IPS-20b (cell line): ENCODE results near the gene GSK3B.

Source experiments
- H3K27ac ChIP-seq: one replicate; pipeline ENCODE4 v1.5.1; 2013; ENCODE audit warnings: low read length
- H3K27me3 ChIP-seq: 2 replicates; pipeline ENCODE4 v1.6.1; 2013; ENCODE audit warnings: mild to moderate bottlenecking, low read length, inconsistent platforms; ENCODE audit not compliant: insufficient read depth
- H3K36me3 ChIP-seq: 2 replicates; pipeline ENCODE4 v1.6.1; 2013; ENCODE audit warnings: low read depth, mild to moderate bottlenecking, inconsistent platforms, low read length, moderate library complexity; ENCODE audit not compliant: insufficient read depth
- H3K4me1 ChIP-seq: 2 replicates; pipeline ENCODE4 v1.6.1; 2013; ENCODE audit warnings: mild to moderate bottlenecking, control low read depth, inconsistent platforms, low read length, moderate library complexity; ENCODE audit not compliant: insufficient read depth
- H3K4me3 ChIP-seq: 2 replicates; pipeline ENCODE4 v1.5.1; 2013; ENCODE audit warnings: mild to moderate bottlenecking, low read length, inconsistent platforms
- H3K9ac ChIP-seq: 2 replicates; pipeline ENCODE4 v1.6.1; 2013; ENCODE audit warnings: low read depth, mild to moderate bottlenecking, inconsistent platforms, low read length, moderate library complexity
- H3K9me3 ChIP-seq: 2 replicates; pipeline ENCODE4 v1.6.1; 2013; ENCODE audit warnings: mild to moderate bottlenecking, low read depth, low read length, inconsistent platforms; ENCODE audit not compliant: insufficient read depth

Gene GSK3B

DNA sequence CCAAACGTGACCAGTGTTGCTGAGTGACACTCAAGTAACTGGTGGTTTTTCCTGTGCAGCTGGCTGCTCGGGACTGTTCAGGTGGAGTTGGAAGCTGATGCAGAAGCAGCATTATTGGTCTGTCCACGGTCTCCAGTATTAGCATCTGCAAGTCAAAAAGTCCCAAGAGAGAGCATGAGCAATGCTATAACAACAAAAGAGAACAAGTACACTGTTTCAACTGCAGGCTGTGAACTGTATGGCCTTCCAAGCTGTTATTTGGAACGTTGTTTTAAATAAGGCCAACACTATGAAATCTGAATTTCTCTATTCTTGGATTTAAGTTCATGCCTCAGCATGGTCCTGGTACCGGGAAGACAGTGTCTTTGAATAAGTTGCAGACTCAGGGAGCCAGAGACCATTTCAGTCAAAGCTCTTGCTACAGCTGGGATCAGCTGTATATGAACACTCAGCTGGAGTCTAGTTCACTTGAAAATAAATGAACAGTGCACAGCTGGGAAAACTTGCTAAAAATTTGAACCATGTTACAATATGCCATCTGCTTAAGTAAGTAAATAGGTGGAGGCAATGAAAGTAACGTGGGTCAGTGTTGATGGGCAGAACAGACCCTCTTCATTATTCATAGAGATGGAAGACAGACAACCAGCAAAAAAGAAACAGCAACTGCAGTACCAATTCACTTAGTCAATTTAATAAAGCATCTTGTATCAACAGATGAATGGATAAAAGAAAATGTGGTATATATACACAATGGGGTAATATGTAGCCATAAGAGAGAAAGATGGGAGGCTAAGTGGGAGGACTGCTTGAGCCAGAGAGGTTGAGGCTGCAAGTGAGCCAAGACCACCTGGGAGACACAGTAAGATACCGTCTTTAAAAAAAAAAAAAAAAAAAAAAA is 267.3 kb downstream of the GSK3B start:
- no peaks in the 10 kb centered on the region for H3K9me3 ChIP-seq
- no peaks in the 10 kb centered on the region for H3K27me3 ChIP-seq
- peaks cover 6% of the 10 kb centered on the region; the same call in 1 of the 2 replicates for H3K36me3 ChIP-seq
- peaks cover 14% of the 10 kb centered on the region; the same call in 1 of the 2 replicates for H3K4me1 ChIP-seq
- no peak overlapping the region for H3K4me3 ChIP-seq
- H3K9ac ChIP-seq, result no peak overlapping the region
- H3K27ac ChIP-seq, result no peak overlapping the region

DNA sequence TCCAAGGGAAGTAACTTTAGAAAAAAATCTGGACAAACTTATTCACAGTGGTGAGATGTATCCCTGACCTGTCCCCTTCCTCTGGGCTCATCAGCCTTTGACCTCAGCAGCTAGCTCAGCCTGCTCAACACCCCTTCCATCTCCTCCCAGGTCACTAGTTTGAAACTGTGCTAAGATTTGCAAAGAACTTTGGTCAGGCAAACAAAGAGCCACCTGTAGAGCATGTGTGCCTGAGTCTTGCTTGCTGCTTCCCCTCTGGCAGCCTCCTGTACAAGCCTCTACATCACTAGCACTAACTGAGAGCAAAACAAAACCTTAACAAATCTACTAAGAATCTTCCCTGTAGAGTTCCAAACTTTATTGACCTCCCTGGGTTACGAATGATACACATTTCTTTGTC is 268.4 kb downstream of the GSK3B start:
- H3K4me1 ChIP-seq, result peaks cover 14% of the 10 kb centered on the region; the same call in 1 of the 2 replicates
- no peak overlapping the region for H3K9ac ChIP-seq
- H3K4me3 ChIP-seq, result no peak overlapping the region
- no peaks in the 10 kb centered on the region for H3K27me3 ChIP-seq
- H3K36me3 ChIP-seq, result peaks cover 6% of the 10 kb centered on the region; the same call in 1 of the 2 replicates
- no peaks in the 10 kb centered on the region for H3K9me3 ChIP-seq
- H3K27ac ChIP-seq, result no peak overlapping the region

DNA sequence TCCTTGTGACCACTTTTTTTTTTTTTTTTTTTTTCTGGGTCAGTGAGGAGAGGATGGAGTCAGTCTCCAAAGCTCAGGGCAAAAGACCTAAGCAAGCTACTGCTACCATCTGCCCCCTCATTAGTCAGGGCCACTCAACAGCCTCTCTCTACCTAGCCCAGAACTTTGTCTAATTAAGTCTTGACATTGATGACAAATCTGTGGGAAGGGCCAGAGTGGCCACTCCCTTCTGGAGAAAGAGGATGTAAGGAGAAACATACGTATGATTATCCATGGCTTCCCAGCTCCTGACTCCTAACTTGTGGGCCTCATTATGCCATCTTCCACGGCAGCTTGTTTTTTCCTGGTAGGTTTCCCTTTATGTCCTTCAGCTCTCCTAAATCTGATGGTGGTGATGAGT is 274.4 kb downstream of the GSK3B start:
- Histone ChIP-seq H3K27me3 (no peaks in the 10 kb centered on the region), H3K9me3 (no peaks in the 10 kb centered on the region), H3K4me1 (no peaks in the 10 kb centered on the region), H3K9ac (no peak overlapping the region), H3K36me3 (no peaks in the 10 kb centered on the region; the same call in 1 of the 2 replicates), H3K27ac (no peak overlapping the region), H3K4me3 (no peak overlapping the region)

DNA sequence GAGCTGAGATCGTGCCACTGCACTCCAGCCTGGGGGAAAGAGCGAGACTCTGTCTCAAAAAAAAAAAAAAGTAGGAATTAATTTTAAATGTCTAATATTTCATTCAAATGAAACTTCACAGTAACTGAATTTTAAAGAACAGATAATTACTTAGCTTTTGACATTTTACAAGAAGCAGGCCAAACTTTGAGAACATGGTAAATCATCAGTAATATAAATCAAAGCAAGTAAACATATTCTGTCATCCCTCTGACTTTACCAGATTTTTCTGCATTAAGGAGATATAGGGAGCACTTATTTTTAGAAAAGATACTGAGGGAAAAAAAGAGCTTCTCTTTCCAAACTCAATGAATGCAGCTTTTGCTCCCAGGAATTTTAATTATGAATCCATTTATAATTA is 275.3 kb downstream of the GSK3B start:
- no peak overlapping the region for H3K4me3 ChIP-seq
- no peaks in the 10 kb centered on the region for H3K36me3 ChIP-seq
- H3K4me1 ChIP-seq, result no peaks in the 10 kb centered on the region
- H3K9ac ChIP-seq, result no peak overlapping the region
- no peaks in the 10 kb centered on the region for H3K9me3 ChIP-seq
- no peaks in the 10 kb centered on the region for H3K27me3 ChIP-seq
- no peak overlapping the region for H3K27ac ChIP-seq

DNA sequence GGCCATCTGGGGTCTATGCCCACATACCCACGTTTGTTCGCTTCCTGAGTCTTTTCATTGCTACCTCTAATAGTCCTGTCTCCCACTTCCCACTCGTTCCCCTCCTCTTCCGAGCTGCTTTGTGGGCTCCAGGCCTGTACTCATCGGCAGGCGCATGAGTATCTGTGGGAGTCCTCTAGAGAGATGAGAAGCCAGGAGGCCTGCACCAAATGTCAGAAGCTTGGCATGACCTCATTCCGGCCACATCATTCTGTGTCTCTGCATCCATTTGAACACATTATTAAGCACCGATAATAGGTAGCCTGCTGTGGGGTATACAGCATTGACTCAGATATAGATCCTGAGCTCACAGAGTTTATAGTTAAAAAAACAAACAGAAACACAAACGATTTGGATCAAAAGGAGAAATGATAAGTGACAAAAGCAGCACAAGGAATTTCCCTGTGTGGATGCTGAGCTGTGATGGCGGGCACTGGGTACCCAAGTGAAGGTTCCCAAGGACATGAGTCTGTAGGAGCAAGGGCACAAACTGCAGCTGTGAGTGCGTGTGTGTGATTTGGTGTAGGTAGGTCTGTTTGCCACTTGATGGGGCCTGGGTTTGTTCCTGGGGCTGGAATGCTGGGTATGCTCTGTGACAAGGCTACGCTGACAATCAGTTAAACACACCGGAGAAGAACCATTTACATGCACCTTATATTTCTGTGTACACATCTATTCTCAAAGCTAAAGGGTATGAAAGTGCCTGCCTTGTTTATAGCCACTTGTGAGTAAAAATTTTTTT is 276.5 kb downstream of the GSK3B start:
- Histone ChIP-seq H3K9me3 (no peaks in the 10 kb centered on the region), H3K27ac (no peak overlapping the region), H3K4me1 (no peaks in the 10 kb centered on the region), H3K4me3 (no peak overlapping the region), H3K27me3 (no peaks in the 10 kb centered on the region), H3K9ac (no peak overlapping the region), H3K36me3 (no peaks in the 10 kb centered on the region)

DNA sequence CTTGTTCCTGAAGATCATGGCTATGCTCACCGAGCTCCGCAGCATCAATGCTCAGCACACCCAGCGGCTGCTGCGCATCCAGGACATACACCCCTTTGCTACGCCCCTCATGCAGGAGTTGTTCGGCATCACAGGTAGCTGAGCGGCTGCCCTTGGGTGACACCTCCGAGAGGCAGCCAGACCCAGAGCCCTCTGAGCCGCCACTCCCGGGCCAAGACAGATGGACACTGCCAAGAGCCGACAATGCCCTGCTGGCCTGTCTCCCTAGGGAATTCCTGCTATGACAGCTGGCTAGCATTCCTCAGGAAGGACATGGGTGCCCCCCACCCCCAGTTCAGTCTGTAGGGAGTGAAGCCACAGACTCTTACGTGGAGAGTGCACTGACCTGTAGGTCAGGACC is 277.2 kb downstream of the GSK3B start:
- H3K9ac ChIP-seq, result no peak overlapping the region
- H3K27me3 ChIP-seq, result no peaks in the 10 kb centered on the region
- H3K27ac ChIP-seq, result no peak overlapping the region
- no peaks in the 10 kb centered on the region for H3K36me3 ChIP-seq
- no peaks in the 10 kb centered on the region for H3K4me1 ChIP-seq
- no peaks in the 10 kb centered on the region for H3K9me3 ChIP-seq
- no peak overlapping the region for H3K4me3 ChIP-seq

DNA sequence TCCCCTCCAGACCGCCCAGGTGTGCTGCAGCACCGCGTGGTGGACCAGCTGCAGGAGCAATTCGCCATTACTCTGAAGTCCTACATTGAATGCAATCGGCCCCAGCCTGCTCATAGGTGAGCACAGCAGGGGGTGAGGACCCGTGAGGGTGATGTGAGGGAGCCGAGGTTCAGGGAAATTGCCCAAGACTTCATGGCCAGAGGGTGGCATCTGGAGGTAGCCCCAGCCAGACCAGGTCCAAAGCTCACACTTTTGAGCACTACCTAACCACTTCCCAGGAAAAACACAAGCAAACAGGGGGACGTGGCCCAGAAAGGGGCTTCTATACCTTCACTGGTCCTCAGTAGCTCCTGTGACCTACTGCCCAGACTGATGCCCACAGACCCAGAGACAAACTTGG is 278.5 kb downstream of the GSK3B start:
- Histone ChIP-seq H3K9me3 (no peaks in the 10 kb centered on the region), H3K27me3 (no peaks in the 10 kb centered on the region; the same call in 1 of the 2 replicates), H3K4me3 (no peak overlapping the region), H3K4me1 (no peaks in the 10 kb centered on the region), H3K9ac (no peak overlapping the region), H3K27ac (no peak overlapping the region), H3K36me3 (no peaks in the 10 kb centered on the region)

DNA sequence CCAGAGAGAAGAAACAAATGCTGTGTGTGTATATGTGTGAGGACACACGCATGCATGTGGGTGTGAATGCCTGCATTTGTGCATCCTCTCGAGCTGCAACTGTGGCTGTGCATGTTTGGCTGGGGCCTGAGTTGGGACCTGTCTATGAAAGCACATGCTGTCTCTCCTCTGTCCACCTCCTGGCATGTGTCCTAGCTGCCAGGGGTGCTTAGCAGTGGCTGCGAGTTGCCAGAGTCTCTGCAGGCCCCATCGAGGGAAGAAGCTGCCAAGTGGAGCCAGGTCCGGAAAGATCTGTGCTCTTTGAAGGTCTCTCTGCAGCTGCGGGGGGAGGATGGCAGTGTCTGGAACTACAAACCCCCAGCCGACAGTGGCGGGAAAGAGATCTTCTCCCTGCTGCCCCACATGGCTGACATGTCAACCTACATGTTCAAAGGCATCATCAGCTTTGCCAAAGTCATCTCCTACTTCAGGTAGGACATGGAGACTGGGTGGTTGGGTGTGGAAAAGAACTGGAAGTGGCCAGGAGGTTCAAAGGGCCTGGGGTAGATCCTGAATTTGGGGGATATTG is 281.7 kb downstream of the GSK3B start:
- no peak overlapping the region for H3K27ac ChIP-seq
- no peaks in the 10 kb centered on the region for H3K36me3 ChIP-seq
- H3K9ac ChIP-seq, result no peak overlapping the region
- no peaks in the 10 kb centered on the region; the same call in 1 of the 2 replicates for H3K27me3 ChIP-seq
- no peak overlapping the region for H3K4me3 ChIP-seq
- H3K9me3 ChIP-seq, result no peaks in the 10 kb centered on the region
- no peaks in the 10 kb centered on the region for H3K4me1 ChIP-seq

DNA sequence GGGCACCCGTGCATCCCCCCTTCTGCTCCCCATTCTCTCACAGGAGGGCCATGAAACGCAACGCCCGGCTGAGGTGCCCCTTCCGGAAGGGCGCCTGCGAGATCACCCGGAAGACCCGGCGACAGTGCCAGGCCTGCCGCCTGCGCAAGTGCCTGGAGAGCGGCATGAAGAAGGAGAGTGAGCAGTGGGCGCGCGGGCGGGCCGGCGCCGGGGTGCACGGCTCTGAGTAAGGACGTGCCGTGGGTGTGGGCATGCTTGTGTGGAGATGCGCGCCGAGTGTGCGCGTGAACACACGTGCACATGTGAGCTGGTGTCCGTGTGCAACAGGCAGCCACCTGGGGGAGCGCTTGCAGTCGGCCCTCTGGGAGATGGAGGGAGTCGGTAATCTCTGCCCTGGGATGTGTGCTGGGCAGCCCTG is 284.2 kb downstream of the GSK3B start:
- no peak overlapping the region for H3K27ac ChIP-seq
- H3K27me3 ChIP-seq, result no peaks in the 10 kb centered on the region; the same call in 1 of the 2 replicates
- no peaks in the 10 kb centered on the region for H3K9me3 ChIP-seq
- no peaks in the 10 kb centered on the region for H3K36me3 ChIP-seq
- no peaks in the 10 kb centered on the region for H3K4me1 ChIP-seq
- no peak overlapping the region for H3K4me3 ChIP-seq
- no peak overlapping the region for H3K9ac ChIP-seq

DNA sequence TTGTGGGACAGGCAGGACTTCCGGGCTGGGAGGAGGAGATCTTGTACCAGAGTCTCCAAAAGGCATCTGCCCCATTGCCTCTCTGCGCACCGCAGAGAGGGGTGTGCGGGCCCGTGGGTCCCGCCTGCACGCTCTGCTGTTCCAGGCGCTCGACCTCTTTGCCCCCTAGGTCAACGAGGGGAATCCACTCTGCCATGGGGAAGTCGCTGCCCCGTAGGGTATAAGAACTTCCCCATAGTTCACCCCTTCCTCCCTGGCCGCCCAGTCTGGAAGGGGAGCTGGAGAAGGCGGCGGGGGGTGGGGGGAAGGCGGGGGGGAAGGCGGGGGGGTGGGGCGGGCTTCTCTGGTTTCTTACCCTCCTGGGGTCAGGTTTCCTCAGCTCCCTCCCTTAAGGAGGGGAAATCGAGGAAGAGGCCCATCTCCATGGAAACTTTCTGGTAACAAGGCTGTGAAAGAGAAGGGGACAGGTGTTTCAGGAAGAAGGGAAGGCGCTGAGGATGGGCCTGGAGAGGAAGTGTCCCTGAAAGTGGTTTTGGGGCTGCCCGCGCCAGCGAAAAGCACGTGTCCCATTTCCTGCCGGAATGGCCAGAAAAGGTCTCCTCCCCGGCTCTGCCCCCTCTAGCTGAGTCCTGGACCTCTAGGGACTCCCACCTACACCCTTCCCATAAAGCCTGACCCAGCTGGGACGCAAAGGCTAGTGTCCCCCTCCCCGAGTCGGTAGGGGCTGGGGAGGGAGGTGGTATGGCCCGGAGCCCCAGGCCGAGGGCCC is 284.8 kb downstream of the GSK3B start:
- Histone ChIP-seq H3K36me3 (no peaks in the 10 kb centered on the region), H3K9me3 (no peaks in the 10 kb centered on the region), H3K27me3 (no peaks in the 10 kb centered on the region; the same call in 1 of the 2 replicates), H3K27ac (no peak overlapping the region), H3K9ac (no peak overlapping the region), H3K4me1 (no peaks in the 10 kb centered on the region), H3K4me3 (no peak overlapping the region)

DNA sequence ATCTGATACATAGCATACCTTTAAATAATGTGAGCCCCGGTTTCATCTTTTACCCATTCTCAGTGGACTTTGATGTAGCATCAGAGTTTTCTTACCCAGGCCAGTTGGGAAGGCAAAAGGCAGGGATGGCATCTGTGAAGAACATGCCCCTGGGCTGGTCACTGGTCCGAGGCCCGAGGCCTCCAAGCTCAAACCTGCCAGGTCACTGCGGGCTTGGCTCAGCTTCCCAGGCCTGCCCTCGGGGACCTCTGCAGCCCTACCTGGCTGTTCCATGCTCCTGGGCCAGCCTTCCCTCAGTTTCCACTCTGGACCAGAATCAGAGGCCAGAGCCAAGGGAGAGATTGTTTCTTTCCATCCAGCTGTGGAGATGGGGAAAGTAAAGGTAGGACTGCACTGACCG is 285.4 kb downstream of the GSK3B start:
- Histone ChIP-seq H3K27ac (no peak overlapping the region), H3K9ac (no peak overlapping the region), H3K4me1 (no peaks in the 10 kb centered on the region), H3K27me3 (no peaks in the 10 kb centered on the region; the same call in 1 of the 2 replicates), H3K9me3 (no peaks in the 10 kb centered on the region), H3K4me3 (no peak overlapping the region), H3K36me3 (no peaks in the 10 kb centered on the region)
